SH-SY5Y (cell line): ENCODE data around the gene NRBP1.

Experiments
- GATA2 ChIP-seq: IDR thresholded peaks from 2 replicates; pipeline ENCODE4 v1.6.1; 2011; ENCODE audit warnings: mild to moderate bottlenecking, low read depth, low read length
- GATA3 ChIP-seq: IDR thresholded peaks from 2 replicates; pipeline ENCODE4 v1.6.1; 2011; ENCODE audit warnings: low read depth, mild to moderate bottlenecking, low read length, moderate library complexity

NRBP1 gene

GRCh38 chr2:27441958-27442919 lies 13.8 kb downstream of the NRBP1 start, which contains the start of gene KRTCAP3:
TSS of gene KRTCAP3 (plus strand) at chr2:27442381. CDS start at chr2:27442413, 32 bp downstream.
- TF ChIP-seq GATA3 (no peak), GATA2 (no peak)

- TF ChIP-seq GATA2 (no peak), GATA3 (no peak)
Observed at GRCh38 chr2:27442920-27443282, 14.5 kb downstream of the NRBP1 start.

DNA sequence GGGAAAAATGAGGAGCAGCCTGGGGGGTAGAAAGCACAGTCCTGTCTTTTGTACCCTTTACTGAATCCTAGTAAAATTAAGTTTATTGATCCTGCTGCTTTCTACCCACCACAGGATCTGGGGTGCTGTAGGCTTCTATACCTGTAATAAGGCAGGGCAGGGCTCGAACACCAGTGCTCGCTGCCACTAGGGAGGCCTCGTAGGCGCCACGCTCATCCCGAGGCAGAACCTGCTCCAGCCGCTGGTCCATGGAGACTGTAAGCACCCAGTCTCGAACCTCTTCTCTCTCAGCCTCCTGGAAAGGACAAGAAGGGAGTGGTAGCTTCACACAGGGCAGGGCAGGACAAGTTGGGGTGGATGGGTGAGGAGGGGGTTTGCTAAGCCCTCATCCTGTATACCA lies 16.7 kb downstream of the NRBP1 start:
- TF ChIP-seq GATA3 = no peak
- TF ChIP-seq GATA2 = no peak

- TF ChIP-seq GATA2 (no peak), GATA3 (no peak)
Observed at GRCh38 chr2:27445615-27446014, 17.2 kb downstream of the NRBP1 start.

- TF ChIP-seq GATA3 (no peak), GATA2 (no peak)
Observed at GRCh38 chr2:27446057-27446456, 17.6 kb downstream of the NRBP1 start.

GRCh38 chr2:27448381-27448780 lies 19.9 kb downstream of the NRBP1 start:
- no peak for TF ChIP-seq GATA3

DNA sequence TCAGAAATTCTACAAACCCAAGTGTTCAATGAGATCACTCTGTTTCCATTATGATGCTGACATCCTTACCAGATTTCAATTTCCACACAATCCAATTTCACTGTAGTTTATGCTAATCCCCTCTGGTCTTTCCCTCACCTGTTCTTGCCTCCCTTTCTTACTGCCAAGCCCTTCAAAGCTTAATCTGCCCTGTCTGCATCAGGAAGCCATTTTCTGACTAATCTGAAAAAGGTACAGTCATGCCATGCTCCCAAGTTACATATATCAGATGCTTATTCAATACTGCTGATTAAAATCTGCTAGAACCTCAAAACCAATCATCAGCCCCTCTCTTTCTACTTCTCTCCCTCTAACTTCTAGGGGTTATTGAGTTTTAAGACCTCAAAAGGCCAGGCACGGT lies 22.7 kb downstream of the NRBP1 start:
- TF ChIP-seq GATA2 (no peak), GATA3 (no peak)

DNA sequence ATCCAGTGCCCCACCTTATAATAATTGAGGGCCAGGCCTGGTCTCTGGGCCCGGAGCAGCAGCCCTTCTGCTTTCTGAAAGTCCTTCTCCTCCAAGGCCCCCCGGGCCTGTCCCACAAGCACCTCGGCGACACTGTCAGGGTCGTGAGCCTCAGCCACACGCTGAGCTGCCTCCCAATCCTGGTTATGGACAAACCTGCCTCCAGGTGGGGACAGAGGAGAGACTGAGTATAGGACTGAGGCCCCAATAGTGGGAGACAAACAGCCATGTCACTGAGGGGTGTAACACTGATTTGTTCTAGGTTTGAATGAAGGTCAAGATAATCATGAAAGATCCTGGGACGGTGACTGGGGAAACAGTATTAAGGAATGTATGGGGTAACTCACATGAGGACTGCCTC lies 25.5 kb downstream of the NRBP1 start:
- TF ChIP-seq GATA3 (no peak), GATA2 (no peak)

GRCh38 chr2:27461118-27461517 lies 32.7 kb downstream of the NRBP1 start:
- TF ChIP-seq GATA2 = no peak
- TF ChIP-seq GATA3 = no peak

DNA sequence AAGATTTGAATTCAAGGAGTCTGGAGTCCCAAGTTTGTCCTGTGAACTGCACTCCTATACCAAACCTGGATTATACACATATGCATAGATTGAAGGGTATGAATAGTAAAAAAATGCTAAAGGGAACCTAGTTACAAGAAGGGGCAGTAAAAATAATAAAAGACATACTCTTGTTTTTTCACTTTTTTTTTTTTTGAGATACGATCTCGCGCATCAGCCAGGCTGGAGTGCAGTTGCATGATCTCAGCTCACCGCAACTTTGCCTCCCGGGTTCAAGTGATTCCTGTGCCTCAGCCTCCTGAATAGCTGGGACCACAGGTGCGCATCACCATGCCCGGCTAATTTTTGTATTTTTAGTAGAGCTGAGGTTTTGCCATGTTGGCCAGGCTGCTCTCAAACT lies 36.0 kb downstream of the NRBP1 start:
- no peak for TF ChIP-seq GATA2
- TF ChIP-seq GATA3 = no peak

GRCh38 chr2:27471961-27472360 lies 43.5 kb downstream of the NRBP1 start:
- TF ChIP-seq GATA3 = no peak

DNA sequence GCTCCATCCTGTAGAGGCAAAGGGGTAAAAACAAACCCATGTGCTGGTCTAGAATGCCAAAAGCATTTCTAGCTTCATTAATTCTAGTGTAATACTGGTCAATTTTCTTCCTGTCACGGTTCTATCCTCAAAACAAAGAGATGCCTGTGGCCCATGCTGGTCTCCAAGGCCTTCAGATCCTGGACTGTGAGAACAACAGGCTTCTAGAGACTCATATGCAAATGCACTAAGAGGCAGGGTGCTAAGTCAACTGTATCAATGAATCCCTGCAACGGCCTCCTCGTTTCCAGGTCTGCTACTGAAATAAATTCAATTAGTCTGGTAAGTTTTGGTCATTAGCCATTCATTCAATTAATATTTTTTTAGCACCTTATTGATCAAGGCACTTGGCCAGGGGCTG lies 57.1 kb downstream of the NRBP1 start:
- no peak for TF ChIP-seq GATA3
- TF ChIP-seq GATA2 = no peak

DNA sequence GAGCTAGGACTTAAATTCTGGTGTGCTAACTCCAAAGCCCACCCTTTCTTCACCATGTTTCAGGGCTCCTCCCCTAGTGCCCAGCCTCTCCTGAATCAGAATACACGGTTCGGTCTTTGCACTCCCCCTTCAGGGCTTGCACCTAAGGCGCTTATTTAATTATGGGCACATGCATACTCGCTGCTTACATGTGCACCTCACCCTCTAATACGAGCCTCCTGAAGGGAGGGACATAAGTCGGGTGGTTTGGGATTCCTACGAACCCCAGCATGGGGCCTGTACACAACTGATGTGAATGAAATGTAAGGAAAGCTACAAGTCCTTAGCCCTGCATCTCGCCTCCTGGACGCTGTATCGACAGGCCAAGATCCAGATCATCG lies 60.7 kb downstream of the NRBP1 start:
- TF ChIP-seq GATA2 (no peak), GATA3 (no peak)

- no peak for TF ChIP-seq GATA2
- no peak for TF ChIP-seq GATA3
Observed at GRCh38 chr2:27489498-27490397, 61.3 kb downstream of the NRBP1 start, which contains the start of gene IFT172. TSS of gene IFT172 (minus strand) at chr2:27489743. CDS start at chr2:27489653, 90 bp downstream.
